Peyer's patch (tissue), 4 donors: ENCODE measurements around the gene PEX13.

ENCODE experiments used
- CTCF ChIP-seq, 6 experiments: fragments of 450-650 bp in 4 of 6; fragments of 200-600 bp in 2 of 6; sonication (generic) in 1 of 6; IDR thresholded peaks; one replicate each; pipeline ENCODE4 v1.5.1; 2017 to 2019; ENCODE audit warnings: antibody characterized with exemption in 6 of 6, mild to moderate bottlenecking in 3 of 6, moderate library complexity in 1 of 6
- POLR2A ChIP-seq, 2 donors: fragments of 450-650 bp; IDR thresholded peaks; one replicate each; pipeline ENCODE4 v1.5.1; 2017; ENCODE audit warnings: antibody characterized with exemption in 2 of 2, mild to moderate bottlenecking in 2 of 2, moderate library complexity in 2 of 2

GRCh38 chr2:60972889-60973656 is 44.4 kb upstream of the PEX13 start:
- no peak for TF ChIP-seq POLR2A (IDR thresholded peaks at IDR 0.05)
- TF ChIP-seq CTCF (IDR thresholded peaks at IDR 0.05): no peak
